H1 (cell line): Measurements from ENCODE around the gene RPL41. TPM values are rescaled to one million over a fixed set of nuclear protein-coding genes. Genes with fewer than 3 reads are reported as not detected.

Source experiments
- ATF2 ChIP-seq: IDR thresholded peaks from 2 replicates; pipeline ENCODE4 v1.6.1; 2012; ENCODE audit warnings: low read length, inconsistent platforms
- CBX5 ChIP-seq: fragments of 300-800, 300-1000 bp; sonication (generic); IDR thresholded peaks from 2 replicates; pipeline ENCODE4 v1.7.1; 2016; ENCODE audit warnings: antibody characterized with exemption, low read length, low read depth
- CTBP2 ChIP-seq: IDR thresholded peaks from 2 replicates; pipeline ENCODE4 v1.7.0; 2011; ENCODE audit warnings: borderline replicate concordance, mild to moderate bottlenecking, moderate library complexity, mixed read lengths, low read length; ENCODE audit not compliant: insufficient read depth, insufficient read length
- HDAC2 ChIP-seq, 2 experiments: fragments of 300-600 bp in 1 of 2; sonication (generic) in 1 of 2; IDR thresholded peaks; 2 replicates each; pipeline ENCODE4 v1.6.1; 2011 to 2012; ENCODE audit warnings: low read depth in 2 of 2, low read length in 2 of 2, mild to moderate bottlenecking in 2 of 2, moderate library complexity in 2 of 2, borderline replicate concordance in 1 of 2, inconsistent platforms in 1 of 2
- HDAC6 ChIP-seq: IDR thresholded peaks from one replicate; pipeline ENCODE4 v1.7.1; 2012; ENCODE audit warnings: low read depth, mild to moderate bottlenecking, inconsistent platforms, low read length, moderate library complexity
- JUN ChIP-seq: IDR thresholded peaks from 2 replicates; pipeline ENCODE4 v1.6.1; 2011; ENCODE audit warnings: low read depth, mild to moderate bottlenecking, improper control_type of control experiment, low read length
- PHF8 ChIP-seq: fragments of 200-600 bp; sonication (generic); conservative IDR thresholded peaks from 2 replicates; pipeline ENCODE4 v1.7.1; 2012; ENCODE audit warnings: low read depth, mild to moderate bottlenecking, inconsistent platforms, low read length, moderate library complexity
- POLR2A ChIP-seq, 2 experiments: IDR thresholded peaks; 1 replicate in 1 of 2; 2 replicates in 1 of 2; pipeline ENCODE4 v1.6.1; 2011; ENCODE audit warnings: low read depth in 2 of 2, low read length in 2 of 2, mild to moderate bottlenecking in 2 of 2; ENCODE audit errors: control extremely low read depth in 1 of 2
- POLR2AphosphoS5 ChIP-seq: IDR thresholded peaks from 2 replicates; pipeline ENCODE4 v1.6.1; 2011; ENCODE audit warnings: low read depth, low read length
- RAD21 ChIP-seq, 2 experiments: IDR thresholded peaks in 1 of 2; conservative IDR thresholded peaks in 1 of 2; 2 replicates each; pipeline ENCODE4 v1.6.1; 2011; ENCODE audit warnings: low read depth in 2 of 2, low read length in 2 of 2, improper control_type of control experiment in 1 of 2, inconsistent platforms in 1 of 2, mild to moderate bottlenecking in 1 of 2, moderate library complexity in 1 of 2
- RNF2 ChIP-seq: fragments of 200-900, 300-1000 bp; sonication (generic); IDR thresholded peaks from 2 replicates; pipeline ENCODE4 v1.7.1; 2016; ENCODE audit warnings: borderline replicate concordance, low read depth, mild to moderate bottlenecking, antibody characterized with exemption, low read length; ENCODE audit not compliant: poor library complexity, severe bottlenecking; ENCODE audit errors: missing control alignments
- RXRA ChIP-seq: IDR thresholded peaks from 2 replicates; pipeline ENCODE4 v1.6.1; 2011; ENCODE audit warnings: low read depth, mild to moderate bottlenecking, low read length, moderate library complexity; ENCODE audit not compliant: insufficient read depth
- SIRT6 ChIP-seq: IDR thresholded peaks from one replicate; pipeline ENCODE4 v1.7.1; 2012; ENCODE audit warnings: low read length, inconsistent platforms
- SP1 ChIP-seq: IDR thresholded peaks from 2 replicates; pipeline ENCODE4 v1.6.1; 2011; ENCODE audit warnings: low read depth, low read length
- SUZ12 ChIP-seq: fragments of 200-600 bp; sonication (generic); IDR thresholded peaks from 2 replicates; pipeline ENCODE4 v1.6.1; 2012; ENCODE audit warnings: mild to moderate bottlenecking, inconsistent platforms, low read length, moderate library complexity, mixed read lengths
- TAF1 ChIP-seq: IDR thresholded peaks from 2 replicates; pipeline ENCODE4 v1.6.1; 2011; ENCODE audit warnings: mild to moderate bottlenecking, low read depth, low read length
- TBP ChIP-seq: IDR thresholded peaks from 2 replicates; pipeline ENCODE4 v1.6.1; 2011; ENCODE audit warnings: low read depth, low read length, improper control_type of control experiment
- TCF12 ChIP-seq: IDR thresholded peaks from 2 replicates; pipeline ENCODE4 v1.6.1; 2011; ENCODE audit warnings: low read depth, mild to moderate bottlenecking, low read length
- ZNF274 ChIP-seq: IDR thresholded peaks from 2 replicates; pipeline ENCODE4 v1.7.0; 2012; ENCODE audit warnings: low read length, borderline replicate concordance; ENCODE audit errors: extremely low read depth
- polyA plus RNA-seq, 7 experiments: library from polyadenylated mRNA; depleted of rRNA in 3 of 7; stranded (reverse) in 5 of 7; unstranded in 2 of 7; fragments of >200 nt in 5 of 7; fragments of 200-250 nt in 2 of 7; gene quantifications; 1 replicate in 5 of 7; 2 replicates in 1 of 7; 4 replicates in 1 of 7; pipeline versions ENCODE4 v1.2.1 to v1.2.3, GENCODE V29; 2011 to 2013; ENCODE audit warnings: missing spikeins in 2 of 7, mixed read lengths in 2 of 7
- total RNA-seq: library from RNA; stranded (reverse); fragmentation: NEBNext Ultra II Directional; extraction: Animal tissue kit (Norgen Biotek cat#: 25700); gene quantifications from 2 replicates; pipeline ENCODE4 v1.2.1, GENCODE V29; 2021

RPL41 gene
- total and polyA plus RNA-seq, 2 of the 8 experiments (the other 6 are each of a cell fraction or from before 2014, with no cell fraction given), result 4,440 to 16,488 TPM

- TF ChIP-seq SUZ12 (no peak), RXRA (no peak), HDAC2 (IDR thresholded peaks at IDR 0.05; ENCODE audit: borderline replicate concordance in 1 of 2, low read depth in 2 of 2, low read length in 2 of 2) (no peak), TAF1 (peak; percentile 99), JUN (peak; percentile 98), HDAC6 (no peak), RAD21 (IDR thresholded peaks at IDR 0.05 in 1 of 2, conservative IDR thresholded peaks at IDR 0.05 in 1 of 2; ENCODE audit: low read depth in 2 of 2, low read length in 2 of 2) (no peak), RNF2 (no peak), POLR2AphosphoS5 (peak; percentile 100), SIRT6 (no peak), TBP (peak; percentile 98), TCF12 (no peak), CTBP2 (no peak), SP1 (no peak), ZNF274 (no peak), CBX5 (no peak), PHF8 (peak; percentile 75), ATF2 (peak; percentile 96), POLR2A (IDR thresholded peaks at IDR 0.05; ENCODE audit: control extremely low read depth in 1 of 2, low read depth in 2 of 2, low read length in 2 of 2) (peak; percentile 98)
These were observed 41.8 kb downstream of the RPL41 start, which contains the start of gene MYL6 (continued) for GRCh38 chr12:56158029-56158925.
